Measurements from ENCODE around the gene FIGNL1.

Gene FIGNL1

GRCh38 chr7:50456371-50457123 lies 6.4 kb upstream of the FIGNL1 start:
- TF ChIP-seq EZH2phosphoT487 (conservative IDR thresholded peaks at IDR 0.05; ENCODE audit: low read length), result no peak
- TF ChIP-seq CTCF (IDR thresholded peaks at IDR 0.05; ENCODE audit: insufficient read depth, low read length, poor library complexity, severe bottlenecking), result no peak
- H3K27me3 ChIP-seq (ENCODE audit: low read length), result no peaks in the 10 kb centered on the region
- no peak overlapping the region for H3K4me2 ChIP-seq (ENCODE audit: low read depth, low read length, poor library complexity, severe bottlenecking)
- H2AFZ ChIP-seq (ENCODE audit: low read depth, low read length, severe bottlenecking), result no peak overlapping the region
- H3F3A ChIP-seq (ENCODE audit: insufficient read depth), result peaks cover 2% of the 10 kb centered on the region; the same call in 1 of the 2 replicates
- no peak overlapping the region for H3K9ac ChIP-seq (ENCODE audit: low read length)
- H4K20me1 ChIP-seq (ENCODE audit: low read depth, low read length), result no peaks in the 10 kb centered on the region
- H3K4me3 ChIP-seq (ENCODE audit: insufficient read depth, low read length, poor library complexity, severe bottlenecking), result no peak overlapping the region
- H3K36me3 ChIP-seq (ENCODE audit: low read length), result no peaks in the 10 kb centered on the region
- H3K9me2 ChIP-seq (replicated peaks; ENCODE audit: insufficient read depth, low read length), result no peaks in the 10 kb centered on the region
- no peak overlapping the region for H3K27ac ChIP-seq (ENCODE audit: low read depth, low read length)
- H3K9me3 ChIP-seq (ENCODE audit: insufficient read depth, low read length), result no peaks in the 10 kb centered on the region
- no peaks in the 10 kb centered on the region for H3K79me2 ChIP-seq (ENCODE audit: insufficient read depth, low read length)

DNA sequence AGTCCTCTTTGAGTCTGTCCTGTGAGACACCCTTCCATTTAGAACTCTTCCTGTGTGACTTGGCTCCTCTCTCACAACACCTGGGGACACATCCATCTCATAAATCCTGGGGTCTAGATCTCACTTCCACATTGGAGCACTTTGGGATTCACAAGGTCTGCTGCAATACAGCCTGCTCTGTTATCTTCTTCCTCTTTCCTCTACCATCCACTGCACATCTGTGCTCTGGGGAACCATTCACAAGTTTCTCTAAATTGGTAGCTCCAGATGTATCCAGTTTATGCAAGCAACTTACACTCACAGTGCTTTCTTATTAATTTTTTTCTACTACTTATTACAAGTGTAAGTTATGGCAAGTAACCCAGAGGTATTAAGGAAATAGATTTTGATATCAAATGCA lies 5.5 kb upstream of the FIGNL1 start:
- Histone ChIP-seq H3K9me2 (replicated peaks; ENCODE audit: insufficient read depth, low read length) (no peaks in the 10 kb centered on the region), H3K9ac (ENCODE audit: low read length) (no peak overlapping the region), H3F3A (ENCODE audit: insufficient read depth) (peaks cover 6% of the 10 kb centered on the region; the same call in 1 of the 2 replicates), H4K20me1 (ENCODE audit: low read depth, low read length) (no peaks in the 10 kb centered on the region), H3K27me3 (ENCODE audit: low read length) (no peaks in the 10 kb centered on the region), H3K79me2 (ENCODE audit: insufficient read depth, low read length) (peaks cover under 1% of the 10 kb centered on the region; the same call in 1 of the 2 replicates), H2AFZ (ENCODE audit: low read depth, low read length, severe bottlenecking) (no peak overlapping the region), H3K4me3 (ENCODE audit: insufficient read depth, low read length, poor library complexity, severe bottlenecking) (no peak overlapping the region), H3K4me2 (ENCODE audit: low read depth, low read length, poor library complexity, severe bottlenecking) (no peak overlapping the region), H3K9me3 (ENCODE audit: insufficient read depth, low read length) (no peaks in the 10 kb centered on the region), H3K36me3 (ENCODE audit: low read length) (no peaks in the 10 kb centered on the region), H3K27ac (ENCODE audit: low read depth, low read length) (no peak overlapping the region)
- TF ChIP-seq CTCF (IDR thresholded peaks at IDR 0.05; ENCODE audit: insufficient read depth, low read length, poor library complexity, severe bottlenecking), result no peak
- no peak for TF ChIP-seq EZH2phosphoT487 (conservative IDR thresholded peaks at IDR 0.05; ENCODE audit: low read length)

GRCh38 chr7:50454968-50455367 lies 4.8 kb upstream of the FIGNL1 start:
- Histone ChIP-seq H3K4me2 (ENCODE audit: low read depth, low read length, poor library complexity, severe bottlenecking) (no peak overlapping the region), H3K36me3 (ENCODE audit: low read length) (no peaks in the 10 kb centered on the region), H4K20me1 (ENCODE audit: low read depth, low read length) (no peaks in the 10 kb centered on the region), H3K27ac (ENCODE audit: low read depth, low read length) (no peak overlapping the region), H3K27me3 (ENCODE audit: low read length) (no peaks in the 10 kb centered on the region), H3K9ac (ENCODE audit: low read length) (no peak overlapping the region), H2AFZ (ENCODE audit: low read depth, low read length, severe bottlenecking) (no peak overlapping the region), H3K4me3 (ENCODE audit: insufficient read depth, low read length, poor library complexity, severe bottlenecking) (no peak overlapping the region), H3K79me2 (ENCODE audit: insufficient read depth, low read length) (peaks cover 6% of the 10 kb centered on the region), H3K9me2 (replicated peaks; ENCODE audit: insufficient read depth, low read length) (no peaks in the 10 kb centered on the region), H3F3A (ENCODE audit: insufficient read depth) (peaks cover 6% of the 10 kb centered on the region; the same call in 1 of the 2 replicates), H3K9me3 (ENCODE audit: insufficient read depth, low read length) (no peaks in the 10 kb centered on the region)
- TF ChIP-seq EZH2phosphoT487 (conservative IDR thresholded peaks at IDR 0.05; ENCODE audit: low read length), result no peak
- TF ChIP-seq CTCF (IDR thresholded peaks at IDR 0.05; ENCODE audit: insufficient read depth, low read length, poor library complexity, severe bottlenecking), result no peak

Measured in SU-DHL-6 (cell line).